ENCODE measurements around the gene DYTN. TPM values are rescaled to one million over a fixed set of nuclear protein-coding genes. Genes with fewer than 3 reads are reported as not detected.

The DYTN gene
- total and polyA plus RNA-seq, 3 experiments from 2014 or later: not detected

Other genes starting within 250 kb of the DYTN start
- gene FAM237A, start 75.9 kb downstream of the DYTN start, total RNA-seq: not detected
- gene FAM237A, start 75.9 kb downstream of the DYTN start, polyA plus RNA-seq: not detected
- gene MDH1B, start 46.9 kb upstream of the DYTN start, total RNA-seq: 1 to 10 TPM in 1 of 2 experiments, under 1 TPM in 1; 0.81 to 1.2 TPM
- 0.15 TPM for gene MDH1B, start 46.9 kb upstream of the DYTN start, polyA plus RNA-seq
- gene FASTKD2, start 47.2 kb upstream of the DYTN start, total RNA-seq: 10 to 100 TPM; 37.5 to 39.7 TPM
- gene FASTKD2, start 47.2 kb upstream of the DYTN start, polyA plus RNA-seq: 24.9 TPM
- under 1 TPM in 1 of 2 experiments, not detected in 1; 0.20 TPM for gene CPO, start 221.1 kb upstream of the DYTN start, total RNA-seq
- not detected for gene CPO, start 221.1 kb upstream of the DYTN start, polyA plus RNA-seq

Measured in CD8-positive, alpha-beta memory T cell (primary cell).